HepG2 (cell line): ENCODE measurements around the gene NIPAL3. TPM values are rescaled to one million over a fixed set of nuclear protein-coding genes. Genes with fewer than 3 reads are reported as not detected.

Experiments used
- ATAC-seq: fragments of 200-7000 bp; cut with Tn5 transposase; 3 replicates; pipeline ENCODE4 v1.9.1; 2020; ENCODE audit warnings: mild to moderate bottlenecking, moderate library complexity
- BruUV-seq: library from RNA; stranded (reverse); fragments of 400-500 nt; replicated peaks from 2 replicates; lab custom pipeline; 2021; lab: Mats Ljungman, UMichigan
- CTCF ChIA-PET: fragments of 300-600 bp; formaldehyde crosslinking; extraction: SDS; loops from one replicate; lab custom pipeline; 2021; ENCODE audit warnings: low total read pairs, inconsistent platforms, low intra/inter-chr PET ratio; lab: Yijun Ruan, JAX
- POLR2A ChIA-PET: fragments of 350-600 bp; sonication (Branson Sonifier 250); formaldehyde crosslinking; loops from one replicate; lab custom pipeline; 2020; ENCODE audit warnings: antibody characterized with exemption, inconsistent platforms; lab: Yijun Ruan, JAX
- DNase-seq: peaks from one replicate; pipeline ENCODE4 v3.0.0-alpha.2; 2015; ENCODE audit warnings: low spot score
- FAIRE-seq: peaks from 3 replicates; lab custom pipeline; 2011; peaks lifted over from hg19 to GRCh38; lab: Jason Lieb, UNC
- H2AFZ ChIP-seq: one replicate; pipeline ENCODE4 v1.6.1; 2011; ENCODE audit warnings: low read length, inconsistent platforms
- H3K27ac ChIP-seq: fragments of 300-600 bp; 3 replicates; pipeline ENCODE4 v1.8.0; 2011; ENCODE audit warnings: mixed run types, mild to moderate bottlenecking, mixed read lengths, low read length, inconsistent platforms; ENCODE audit not compliant: insufficient read depth; ENCODE audit errors: extremely low read length
- H3K27me3 ChIP-seq, 2 experiments: fragments of 200-600 bp in 1 of 2; 2 replicates in 1 of 2; 3 replicates in 1 of 2; pipeline versions ENCODE4 v1.6.0 to v1.8.0; 2011; ENCODE audit warnings: low read length in 2 of 2, mild to moderate bottlenecking in 2 of 2, moderate library complexity in 2 of 2, inconsistent platforms in 1 of 2; ENCODE audit not compliant: insufficient read depth in 2 of 2, control insufficient read depth in 1 of 2
- H3K36me3 ChIP-seq, 2 experiments: fragments of 200-600 bp in 1 of 2; replicated peaks in 1 of 2; 2 replicates in 1 of 2; 3 replicates in 1 of 2; pipeline versions ENCODE4 v1.5.1 to v1.8.0; 2011; ENCODE audit warnings: low read length in 2 of 2, inconsistent platforms in 1 of 2; ENCODE audit not compliant: insufficient read depth in 2 of 2, control insufficient read depth in 1 of 2
- H3K4me1 ChIP-seq: 2 replicates; pipeline ENCODE4 v1.5.1; 2012; ENCODE audit warnings: low read length, inconsistent platforms; ENCODE audit not compliant: insufficient read depth
- H3K4me2 ChIP-seq: 2 replicates; pipeline ENCODE4 v1.6.0; 2011; ENCODE audit warnings: low read depth, low read length, inconsistent platforms
- H3K4me3 ChIP-seq, 3 experiments: fragments of 200-600 bp in 1 of 3; sonication (generic), shearing (Covaris generic) in 1 of 3; replicated peaks in 1 of 3; 2 replicates each; pipeline ENCODE4 v1.5.1; 2011 to 2016; ENCODE audit warnings: low read length in 3 of 3, inconsistent platforms in 2 of 3, low read depth in 2 of 3, mild to moderate bottlenecking in 2 of 3, control low read depth in 1 of 3, mixed read lengths in 1 of 3; ENCODE audit not compliant: insufficient read depth in 1 of 3
- H3K79me2 ChIP-seq: one replicate; pipeline ENCODE4 v1.6.1; 2011; ENCODE audit warnings: low read length, inconsistent platforms; ENCODE audit not compliant: insufficient read depth
- H3K9ac ChIP-seq: 2 replicates; pipeline ENCODE4 v1.6.0; 2011; ENCODE audit warnings: mild to moderate bottlenecking, low read depth, low read length, inconsistent platforms; ENCODE audit not compliant: insufficient read depth
- H3K9me3 ChIP-seq: 2 replicates; pipeline ENCODE4 v1.5.1; 2012; ENCODE audit warnings: mild to moderate bottlenecking, low read length
- H4K20me1 ChIP-seq: 2 replicates; pipeline ENCODE4 v1.6.0; 2011; ENCODE audit warnings: inconsistent platforms, mild to moderate bottlenecking, low read length, moderate library complexity; ENCODE audit not compliant: insufficient read depth
- DNMT1 ChIP-seq: sonication (generic); formaldehyde crosslinking; IDR thresholded peaks from 2 replicates; pipeline ENCODE4 v1.5.1; 2020; ENCODE audit warnings: mild to moderate bottlenecking, missing genetic modification reagents
- EEA1 ChIP-seq: sonication (generic); formaldehyde crosslinking; IDR thresholded peaks from 2 replicates; pipeline ENCODE4 v1.5.1; 2020; ENCODE audit warnings: mild to moderate bottlenecking, missing genetic modification reagents, borderline replicate concordance
- FOXA1 ChIP-seq, 2 experiments: fragments of 450-650 bp in 1 of 2; sonication (generic) in 1 of 2; formaldehyde crosslinking in 1 of 2; IDR thresholded peaks; 2 replicates each; pipeline versions ENCODE4 v1.4.0 to v1.6.1; 2016 to 2020; ENCODE audit warnings: missing genetic modification reagents in 1 of 2
- MNT ChIP-seq: fragments of 450-650 bp; IDR thresholded peaks from 2 replicates; pipeline ENCODE4 v1.6.1; 2016
- PHF8 ChIP-seq: sonication (generic); formaldehyde crosslinking; IDR thresholded peaks from 2 replicates; pipeline ENCODE4 v1.5.0; 2020; ENCODE audit warnings: missing genetic modification reagents
- ZNF121 ChIP-seq: sonication (generic); formaldehyde crosslinking; IDR thresholded peaks from 2 replicates; pipeline ENCODE4 v1.5.0; 2020; ENCODE audit warnings: mild to moderate bottlenecking, missing genetic modification reagents
- WGBS: methylation state at CpG from one replicate; pipeline ENCODE4 v1.1.6; 2017; ENCODE audit warnings: low lambda C conversion rate; 5-methylcytosine and 5-hydroxymethylcytosine counted together
- in situ Hi-C: cut with HindIII; loops from 2 replicates; pipeline ENCODE4 v1.10.0; 2017; ENCODE audit warnings: low pct_unique_long_range_greater_than_20kb; ENCODE audit not compliant: extremely low pct_ligation_motif_present
- intact Hi-C: fragments of 100-400 bp; cut with micrococcal nuclease; formaldehyde crosslinking; loops from one replicate; pipeline ENCODE4 v1.10.0; 2022; ENCODE audit not compliant: unreplicated experiment
- polyA plus RNA-seq, 8 experiments: library from polyadenylated mRNA; depleted of rRNA in 3 of 8; stranded (reverse) in 7 of 8; unstranded in 1 of 8; fragments of >200 nt; fragmentation: Illumina TruSeq in 4 of 8; extraction: Trizol in 4 of 8; gene quantifications; 2 replicates each; pipeline versions ENCODE4 v1.2.1 to v1.2.3, GENCODE V29; 2011 to 2016; ENCODE audit warnings: low read depth in 4 of 8, missing spikeins in 1 of 8, mixed read lengths in 1 of 8; ENCODE audit not compliant: insufficient read depth in 1 of 8
- total RNA-seq, 5 experiments: library from RNA; depleted of rRNA; stranded (reverse); fragments of >200 nt; fragmentation: Illumina TruSeq; extraction: Trizol; gene quantifications; 2 replicates each; pipeline ENCODE4 v1.2.3, GENCODE V29; 2016; ENCODE audit warnings: low read depth in 1 of 5

NIPAL3 gene
- total and polyA plus RNA-seq, 2 of the 13 experiments (the other 11 are each of a cell fraction or from before 2014, with no cell fraction given): 5.6 to 8.6 TPM

DNA sequence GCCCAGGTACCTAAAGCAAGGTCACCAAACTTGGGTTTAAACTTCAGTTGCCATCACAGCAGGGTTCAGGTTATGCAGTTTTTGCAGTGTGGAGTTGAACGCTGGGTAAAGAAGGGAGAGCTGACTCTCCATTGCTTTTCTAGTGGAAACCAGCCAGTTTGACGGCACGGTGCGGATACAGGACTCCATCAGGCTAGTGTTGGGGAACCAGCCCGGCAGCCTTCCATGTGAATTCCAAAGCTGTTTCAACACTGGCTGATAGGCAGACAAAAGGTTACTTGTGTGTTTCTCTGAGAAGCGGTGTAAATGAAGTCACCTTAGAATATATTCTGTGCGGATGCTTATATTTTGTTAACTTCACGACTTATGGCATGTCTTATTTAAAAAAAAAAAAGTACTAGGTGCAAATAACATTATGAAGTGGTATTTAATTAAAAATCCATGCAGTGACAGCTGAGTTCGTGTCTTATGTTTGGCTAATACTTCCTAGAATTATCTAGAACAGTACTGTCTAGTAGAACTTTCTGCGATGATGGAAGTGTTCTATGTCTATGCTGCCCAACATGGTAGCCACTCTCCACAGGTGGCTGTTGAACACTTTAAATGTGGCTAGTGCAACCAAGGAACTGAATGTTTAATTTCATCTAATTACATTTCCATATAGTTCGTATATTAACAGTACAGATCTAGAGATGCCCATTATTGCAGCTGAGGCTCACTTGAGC, 57.1 kb downstream of the NIPAL3 start:
- Histone ChIP-seq H3K36me3 (no peaks in the 10 kb centered on the region), H3K4me1 (peaks cover 37% of the 10 kb centered on the region), H3K9me3 (no peaks in the 10 kb centered on the region), H3K9ac (no peak overlapping the region), H3K4me2 (peak overlapping the region; percentile 40; the same call in 1 of the 2 replicates), H4K20me1 (no peaks in the 10 kb centered on the region), H3K27me3 (no peaks in the 10 kb centered on the region), H3K79me2 (no peaks in the 10 kb centered on the region), H3K27ac (no peak overlapping the region), H3K4me3 (no peak overlapping the region), H2AFZ (no peak overlapping the region)
- peak; percentile 64 for DNase-seq
- BruUV-seq: no TSS peak
- WGBS: 22% methylated on average over 11 of the region's 11 CpGs
- TF ChIP-seq EEA1 (CRISPR knock-in tag) (no peak), DNMT1 (CRISPR knock-in tag) (no peak), FOXA1 (IDR thresholded peaks at IDR 0.05) (no peak), FOXA1 (CRISPR knock-in tag; IDR thresholded peaks at IDR 0.05) (no peak), PHF8 (0 out of 2 replicates have a peak, but pooled peaks have one; percentile 6)
- POLR2A ChIA-PET: no interaction called here
- peak; percentile 18 for FAIRE-seq
- intact Hi-C loops: no loop called here
- ATAC-seq: peak; percentile 92
- in situ Hi-C loops: no loop called here
- CTCF ChIA-PET: no interaction called here

GRCh38 chr1:24474193-24474592, 58.6 kb downstream of the NIPAL3 start:
- Histone ChIP-seq H3K4me3 (no peak overlapping the region), H4K20me1 (no peaks in the 10 kb centered on the region), H3K4me1 (peaks cover 37% of the 10 kb centered on the region), H3K79me2 (no peaks in the 10 kb centered on the region), H3K36me3 (no peaks in the 10 kb centered on the region), H3K9ac (no peak overlapping the region), H3K4me2 (no peak overlapping the region), H2AFZ (no peak overlapping the region), H3K27me3 (no peaks in the 10 kb centered on the region), H3K27ac (no peak overlapping the region), H3K9me3 (no peaks in the 10 kb centered on the region)
- intact Hi-C loops (no loop called here), in situ Hi-C loops (no loop called here)
- POLR2A ChIA-PET: no interaction called here
- CTCF ChIA-PET: no interaction called here
- no peak for ATAC-seq
- BruUV-seq: no TSS peak
- FAIRE-seq: no peak
- DNase-seq: no peak
- TF ChIP-seq MNT (no peak), ZNF121 (0 out of 2 replicates have a peak, but pooled peaks have one; percentile 18)
